BE2C (cell line): ENCODE measurements around the gene PSMC3. TPM values are rescaled to one million over a fixed set of nuclear protein-coding genes. Genes with fewer than 3 reads are reported as not detected.
A peak's percentile ranks its signal among the peaks of the same experiment; 100 is the strongest.

Experiments
- DNase-seq: peaks from one replicate; pipeline ENCODE4 v3.0.0-alpha.2; 2020
- H3K27me3 ChIP-seq: fragments of 250-450 bp; sonication (Bioruptor Pico); 2 replicates; pipeline ENCODE4 v1.5.1; 2020; ENCODE audit warnings: mild to moderate bottlenecking
- H3K36me3 ChIP-seq: fragments of 250-450 bp; sonication (Bioruptor Pico); 2 replicates; pipeline ENCODE4 v1.5.1; 2020; ENCODE audit warnings: mild to moderate bottlenecking
- H3K4me1 ChIP-seq: fragments of 250-450 bp; sonication (Bioruptor Pico); 2 replicates; pipeline ENCODE4 v1.5.1; 2020
- H3K4me3 ChIP-seq: 2 replicates; pipeline ENCODE4 v1.5.1; 2011; ENCODE audit warnings: low read depth, low read length
- H3K9me3 ChIP-seq: fragments of 250-450 bp; sonication (Bioruptor Pico); 2 replicates; pipeline ENCODE4 v1.5.1; 2020
- polyA plus RNA-seq: library from polyadenylated mRNA; unstranded; fragments of >200 nt; gene quantifications from one replicate; pipeline ENCODE4 v1.2.1, GENCODE V29; 2012; ENCODE audit warnings: low read depth, missing spikeins; ENCODE audit not compliant: insufficient read length, insufficient read depth
- TF ChIP-seq, protein P1 (sequence below): IDR thresholded peaks from 2 replicates; pipeline ENCODE4 v1.5.1; 2012; ENCODE audit warnings: mild to moderate bottlenecking, low read depth, low read length

PSMC3 gene
- 230 TPM for polyA plus RNA-seq

- Histone ChIP-seq H3K4me1 (no peaks in the 10 kb centered on the region), H3K27me3 (no peaks in the 10 kb centered on the region), H3K36me3 (peaks cover 26% of the 10 kb centered on the region), H3K9me3 (no peaks in the 10 kb centered on the region), H3K4me3 (peak within 1 kb of the TSS; percentile 88)
- DNase-seq: peak; percentile 96
- TF ChIP-seq, protein P1, sequence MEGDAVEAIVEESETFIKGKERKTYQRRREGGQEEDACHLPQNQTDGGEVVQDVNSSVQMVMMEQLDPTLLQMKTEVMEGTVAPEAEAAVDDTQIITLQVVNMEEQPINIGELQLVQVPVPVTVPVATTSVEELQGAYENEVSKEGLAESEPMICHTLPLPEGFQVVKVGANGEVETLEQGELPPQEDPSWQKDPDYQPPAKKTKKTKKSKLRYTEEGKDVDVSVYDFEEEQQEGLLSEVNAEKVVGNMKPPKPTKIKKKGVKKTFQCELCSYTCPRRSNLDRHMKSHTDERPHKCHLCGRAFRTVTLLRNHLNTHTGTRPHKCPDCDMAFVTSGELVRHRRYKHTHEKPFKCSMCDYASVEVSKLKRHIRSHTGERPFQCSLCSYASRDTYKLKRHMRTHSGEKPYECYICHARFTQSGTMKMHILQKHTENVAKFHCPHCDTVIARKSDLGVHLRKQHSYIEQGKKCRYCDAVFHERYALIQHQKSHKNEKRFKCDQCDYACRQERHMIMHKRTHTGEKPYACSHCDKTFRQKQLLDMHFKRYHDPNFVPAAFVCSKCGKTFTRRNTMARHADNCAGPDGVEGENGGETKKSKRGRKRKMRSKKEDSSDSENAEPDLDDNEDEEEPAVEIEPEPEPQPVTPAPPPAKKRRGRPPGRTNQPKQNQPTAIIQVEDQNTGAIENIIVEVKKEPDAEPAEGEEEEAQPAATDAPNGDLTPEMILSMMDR: no peak
Observed at GRCh38 chr11:47426062-47426956, at the start of gene PSMC3. TSS of gene PSMC3 (minus strand) at chr11:47426439. CDS start at chr11:47426279, 160 bp downstream.

DNA sequence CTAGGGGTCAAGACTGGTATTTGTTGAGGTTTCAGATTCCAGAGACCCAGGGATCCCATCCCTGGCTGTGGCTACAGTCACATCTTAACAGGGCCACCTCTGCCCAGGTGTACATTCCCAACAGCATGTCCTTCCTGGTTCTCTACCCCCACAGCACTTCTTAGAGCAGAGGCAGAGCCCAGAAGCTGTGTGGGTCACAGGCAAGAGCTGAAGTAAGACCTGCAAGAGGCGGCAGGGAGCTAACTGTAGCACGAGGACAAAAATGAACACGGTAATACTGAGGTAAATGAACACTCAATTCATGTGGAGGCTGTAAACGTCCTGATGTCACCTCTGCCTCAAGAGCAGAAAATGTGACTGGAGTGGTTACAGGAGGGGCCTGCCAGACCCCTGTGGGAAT lies 44.4 kb upstream of the PSMC3 start:
- TF ChIP-seq, protein P1: no peak
- no peak for DNase-seq
- Histone ChIP-seq H3K4me3 (no peak overlapping the region), H3K9me3 (no peaks in the 10 kb centered on the region), H3K4me1 (peaks cover 3% of the 10 kb centered on the region; the same call in 1 of the 2 replicates), H3K36me3 (peaks cover 38% of the 10 kb centered on the region), H3K27me3 (no peaks in the 10 kb centered on the region)

DNA sequence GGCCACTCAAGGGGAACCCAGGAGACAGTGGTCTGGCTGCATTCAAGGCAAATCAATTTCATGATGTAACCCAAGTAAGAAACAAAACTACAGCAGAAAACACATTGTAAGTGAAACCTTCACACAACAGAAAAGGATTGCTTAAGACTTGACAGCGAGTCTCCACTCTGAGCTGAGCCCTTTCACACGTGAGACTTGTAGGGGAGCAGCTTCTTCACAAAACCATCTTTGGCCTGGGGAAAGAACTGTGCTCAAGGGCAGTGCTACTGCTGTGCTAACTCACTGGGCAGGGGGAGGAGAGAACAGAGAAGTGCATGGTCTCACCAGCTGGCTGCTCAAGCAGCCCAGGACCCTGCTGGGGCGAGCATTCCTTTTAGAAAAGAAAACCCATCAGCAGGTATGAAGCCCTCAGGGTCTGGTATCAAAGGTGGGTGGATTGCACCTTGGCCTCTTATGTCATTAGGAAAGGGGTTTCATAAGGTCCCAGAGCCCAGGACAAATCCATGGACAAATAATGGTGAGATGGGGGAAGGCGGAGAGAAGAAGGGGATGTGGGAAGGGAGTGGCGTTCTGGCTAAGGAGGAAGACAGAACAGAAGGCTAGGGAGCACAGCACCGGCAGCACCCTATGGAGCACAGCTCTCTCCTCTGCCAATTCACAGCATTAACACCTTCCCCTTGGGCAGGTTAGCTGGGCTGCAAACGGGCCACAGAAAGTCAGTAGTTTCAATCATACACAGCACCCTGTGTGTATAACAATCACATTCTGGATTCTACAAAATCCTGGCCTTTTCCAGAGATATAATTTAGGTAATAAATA lies 43.3 kb upstream of the PSMC3 start:
- no peak for DNase-seq
- Histone ChIP-seq H3K4me1 (peaks cover 3% of the 10 kb centered on the region; the same call in 1 of the 2 replicates), H3K36me3 (peaks cover 32% of the 10 kb centered on the region), H3K9me3 (no peaks in the 10 kb centered on the region), H3K27me3 (no peaks in the 10 kb centered on the region), H3K4me3 (no peak overlapping the region)
- TF ChIP-seq, protein P1: no peak

- no peak overlapping the region for H3K4me3 ChIP-seq
- H3K36me3 ChIP-seq: peaks cover 26% of the 10 kb centered on the region
- H3K9me3 ChIP-seq: no peaks in the 10 kb centered on the region
- no peak for DNase-seq
- H3K4me1 ChIP-seq: peaks cover 3% of the 10 kb centered on the region; the same call in 1 of the 2 replicates
- no peaks in the 10 kb centered on the region for H3K27me3 ChIP-seq
- TF ChIP-seq, protein P1: no peak
Observed at GRCh38 chr11:47468598-47469214, 42.5 kb upstream of the PSMC3 start.

GRCh38 chr11:47467357-47467756 lies 41.1 kb upstream of the PSMC3 start:
- H3K36me3 ChIP-seq: peaks cover 12% of the 10 kb centered on the region
- H3K4me3 ChIP-seq: no peak overlapping the region
- H3K27me3 ChIP-seq: no peaks in the 10 kb centered on the region
- no peak for DNase-seq
- peaks cover 3% of the 10 kb centered on the region; the same call in 1 of the 2 replicates for H3K4me1 ChIP-seq
- H3K9me3 ChIP-seq: no peaks in the 10 kb centered on the region
- TF ChIP-seq, protein P1: no peak
